ENCODE data around the gene SIGLEC10. TPM values are rescaled to one million over a fixed set of nuclear protein-coding genes. Genes with fewer than 3 reads are reported as not detected.

SIGLEC10 gene
- total and polyA plus RNA-seq, 9 of the 15 experiments (the other 6 are each of a cell fraction or from before 2014, with no cell fraction given): 0.10 to 1.8 (median 0.82) TPM

- no peak for TF ChIP-seq E2F4 (CRISPR knock-in tag; IDR thresholded peaks at IDR 0.05; ENCODE audit: low read depth)
- no peak for TF ChIP-seq YBX1 (IDR thresholded peaks at IDR 0.05)
- TF ChIP-seq ZNF583 (CRISPR knock-in tag; IDR thresholded peaks at IDR 0.05): no peak
- no peak for TF ChIP-seq ZNF280B (CRISPR knock-in tag; IDR thresholded peaks at IDR 0.05)
- peak in 1 of 2 experiments; percentile 55; a peak in 2 of 3 replicates for TF ChIP-seq CBX3 (IDR thresholded peaks at IDR 0.05; ENCODE audit: borderline replicate concordance in 1 of 2, low read length in 2 of 2)
- TF ChIP-seq ZNF778 (CRISPR knock-in tag; IDR thresholded peaks at IDR 0.05): no peak
- TF ChIP-seq, protein P1, sequence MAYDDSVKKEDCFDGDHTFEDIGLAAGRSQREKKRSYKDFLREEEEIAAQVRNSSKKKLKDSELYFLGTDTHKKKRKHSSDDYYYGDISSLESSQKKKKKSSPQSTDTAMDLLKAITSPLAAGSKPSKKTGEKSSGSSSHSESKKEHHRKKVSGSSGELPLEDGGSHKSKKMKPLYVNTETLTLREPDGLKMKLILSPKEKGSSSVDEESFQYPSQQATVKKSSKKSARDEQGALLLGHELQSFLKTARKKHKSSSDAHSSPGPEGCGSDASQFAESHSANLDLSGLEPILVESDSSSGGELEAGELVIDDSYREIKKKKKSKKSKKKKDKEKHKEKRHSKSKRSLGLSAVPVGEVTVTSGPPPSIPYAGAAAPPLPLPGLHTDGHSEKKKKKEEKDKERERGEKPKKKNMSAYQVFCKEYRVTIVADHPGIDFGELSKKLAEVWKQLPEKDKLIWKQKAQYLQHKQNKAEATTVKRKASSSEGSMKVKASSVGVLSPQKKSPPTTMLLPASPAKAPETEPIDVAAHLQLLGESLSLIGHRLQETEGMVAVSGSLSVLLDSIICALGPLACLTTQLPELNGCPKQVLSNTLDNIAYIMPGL (CRISPR knock-in tag; IDR thresholded peaks at IDR 0.05): no peak
- TF ChIP-seq, protein P2, sequence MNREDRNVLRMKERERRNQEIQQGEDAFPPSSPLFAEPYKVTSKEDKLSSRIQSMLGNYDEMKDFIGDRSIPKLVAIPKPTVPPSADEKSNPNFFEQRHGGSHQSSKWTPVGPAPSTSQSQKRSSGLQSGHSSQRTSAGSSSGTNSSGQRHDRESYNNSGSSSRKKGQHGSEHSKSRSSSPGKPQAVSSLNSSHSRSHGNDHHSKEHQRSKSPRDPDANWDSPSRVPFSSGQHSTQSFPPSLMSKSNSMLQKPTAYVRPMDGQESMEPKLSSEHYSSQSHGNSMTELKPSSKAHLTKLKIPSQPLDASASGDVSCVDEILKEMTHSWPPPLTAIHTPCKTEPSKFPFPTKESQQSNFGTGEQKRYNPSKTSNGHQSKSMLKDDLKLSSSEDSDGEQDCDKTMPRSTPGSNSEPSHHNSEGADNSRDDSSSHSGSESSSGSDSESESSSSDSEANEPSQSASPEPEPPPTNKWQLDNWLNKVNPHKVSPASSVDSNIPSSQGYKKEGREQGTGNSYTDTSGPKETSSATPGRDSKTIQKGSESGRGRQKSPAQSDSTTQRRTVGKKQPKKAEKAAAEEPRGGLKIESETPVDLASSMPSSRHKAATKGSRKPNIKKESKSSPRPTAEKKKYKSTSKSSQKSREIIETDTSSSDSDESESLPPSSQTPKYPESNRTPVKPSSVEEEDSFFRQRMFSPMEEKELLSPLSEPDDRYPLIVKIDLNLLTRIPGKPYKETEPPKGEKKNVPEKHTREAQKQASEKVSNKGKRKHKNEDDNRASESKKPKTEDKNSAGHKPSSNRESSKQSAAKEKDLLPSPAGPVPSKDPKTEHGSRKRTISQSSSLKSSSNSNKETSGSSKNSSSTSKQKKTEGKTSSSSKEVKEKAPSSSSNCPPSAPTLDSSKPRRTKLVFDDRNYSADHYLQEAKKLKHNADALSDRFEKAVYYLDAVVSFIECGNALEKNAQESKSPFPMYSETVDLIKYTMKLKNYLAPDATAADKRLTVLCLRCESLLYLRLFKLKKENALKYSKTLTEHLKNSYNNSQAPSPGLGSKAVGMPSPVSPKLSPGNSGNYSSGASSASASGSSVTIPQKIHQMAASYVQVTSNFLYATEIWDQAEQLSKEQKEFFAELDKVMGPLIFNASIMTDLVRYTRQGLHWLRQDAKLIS (CRISPR knock-in tag; IDR thresholded peaks at IDR 0.05): peak; percentile 53; the same call in 1 of the 2 replicates
- peak in 1 of 2 experiments; percentile 3 for TF ChIP-seq E2F6 (IDR thresholded peaks at IDR 0.05; ENCODE audit: borderline replicate concordance in 1 of 2, extremely low read depth in 1 of 2, insufficient read depth in 1 of 2, insufficient read length in 1 of 2, low read depth in 1 of 2, low read length in 1 of 2, poor library complexity in 1 of 2, severe bottlenecking in 1 of 2)
- TF ChIP-seq HMGN3 (IDR thresholded peaks at IDR 0.05; ENCODE audit: borderline replicate concordance, extremely low read depth, insufficient read length, low read depth, low read length): peak; percentile 33
- TF ChIP-seq ZNF639 (CRISPR knock-in tag; conservative IDR thresholded peaks at IDR 0.05 in 1 of 2, IDR thresholded peaks at IDR 0.05 in 1 of 2): no peak
- TF ChIP-seq NKRF (IDR thresholded peaks at IDR 0.05; ENCODE audit: borderline replicate concordance): 0 out of 2 replicates have a peak, but pooled peaks have one; percentile 56
Observed at GRCh38 chr19:51365965-51366388, 51.5 kb downstream of the SIGLEC10 start, which contains the start of gene ETFB (continued).

All from K562 (cell line).